GM20431 (cell line): Measurements from ENCODE around the gene NUP214.
"Not testable (repeated sequence)": the region's sequence is repeated elsewhere in the genome, so short reads cannot be mapped to it uniquely, and the experiment has no call there.

Experiments
- in situ Hi-C: fragments of 300-500 bp; cut with MseI, MboI; formaldehyde crosslinking; loops from one replicate; pipeline ENCODE4 v1.15.0; 2020; ENCODE audit warnings: low sequenced_read_pairs; ENCODE audit not compliant: unreplicated experiment

Gene NUP214

DNA sequence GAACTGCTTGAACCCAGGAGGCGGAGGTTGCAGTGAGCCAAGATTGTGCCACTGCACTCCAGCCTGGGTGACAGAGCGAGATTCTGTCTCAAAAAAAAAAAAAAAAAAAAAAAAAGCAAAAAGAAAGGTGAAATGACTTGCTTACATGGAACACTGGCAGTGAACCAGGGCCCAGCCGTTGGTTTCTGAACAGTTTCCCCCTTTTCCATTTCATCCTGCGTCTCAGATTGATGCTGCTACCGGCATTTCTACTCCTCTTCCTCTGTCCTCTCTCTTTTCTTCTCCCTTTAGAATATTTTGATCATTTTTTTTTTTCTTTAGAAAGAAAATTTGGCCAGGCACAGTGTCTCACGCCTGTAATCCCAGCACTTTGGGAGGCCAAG lies 10.0 kb upstream of the NUP214 start:
- in situ Hi-C loops: not testable (repeated sequence)

DNA sequence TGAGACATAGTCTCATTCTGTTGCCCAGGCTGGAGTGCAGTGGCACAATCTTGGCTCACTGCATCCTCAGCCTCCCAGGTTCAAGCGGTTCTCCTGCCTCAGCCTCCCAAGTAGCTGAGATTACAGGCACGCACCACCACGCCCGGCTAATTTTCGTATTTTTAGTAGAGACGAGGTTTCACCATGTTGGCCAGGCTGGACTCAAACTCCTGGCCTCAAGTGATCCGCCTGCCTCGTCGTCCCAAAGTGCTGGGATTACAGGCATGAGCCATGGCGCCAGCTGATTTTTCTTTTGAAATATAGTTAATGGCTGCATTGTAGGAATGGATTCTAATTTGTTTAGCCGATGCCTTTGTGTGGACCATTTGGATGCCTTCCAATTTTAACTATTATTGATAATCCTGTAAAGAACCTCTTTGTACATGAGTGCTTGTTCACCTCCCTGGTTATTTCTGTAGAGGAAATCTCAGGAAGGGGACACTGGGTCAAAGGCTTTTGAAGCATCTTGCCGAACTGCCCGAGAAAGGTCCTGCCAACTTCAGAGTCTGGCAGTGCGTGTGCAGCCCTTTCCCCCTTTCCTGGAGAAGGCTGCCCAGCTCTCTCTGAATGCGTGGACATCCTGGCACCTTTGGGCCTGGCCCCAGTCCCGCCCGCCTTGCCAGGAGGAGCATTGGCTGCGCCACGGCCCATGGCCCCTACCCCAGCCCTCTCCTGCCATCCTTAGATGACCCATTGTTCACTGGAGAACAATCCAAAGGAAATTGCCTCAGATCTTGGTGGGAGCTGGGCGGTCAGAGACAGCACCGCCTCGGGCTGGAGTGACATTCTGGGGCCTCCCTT lies 8.9 kb upstream of the NUP214 start:
- in situ Hi-C loops: no loop called here

- in situ Hi-C loops: no loop called here
Measured at GRCh38 chr9:131117121-131117761, 8.1 kb upstream of the NUP214 start.

- in situ Hi-C loops: no loop called here
Measured at GRCh38 chr9:131117762-131118145, 7.6 kb upstream of the NUP214 start.

DNA sequence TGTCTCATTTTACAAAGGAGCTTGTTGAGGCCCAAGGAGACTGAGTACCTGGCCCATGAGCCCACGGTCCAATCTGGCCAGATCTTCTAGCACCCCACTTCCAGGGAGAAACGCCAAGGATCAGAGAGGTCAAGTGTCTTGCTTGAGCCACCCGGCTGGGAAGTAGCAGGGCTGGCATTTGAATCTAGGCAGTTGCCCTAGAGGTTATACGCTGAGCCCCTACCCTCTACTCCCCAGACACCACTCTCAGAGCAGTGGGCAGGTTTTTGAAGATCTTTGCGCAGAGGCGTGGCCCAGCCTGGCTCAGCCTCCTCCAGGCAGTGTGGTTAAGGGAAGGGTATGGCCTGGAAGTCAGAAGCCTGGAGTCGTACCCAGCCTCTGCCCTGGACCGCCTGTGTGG lies 5.8 kb upstream of the NUP214 start:
- in situ Hi-C loops: no loop called here

DNA sequence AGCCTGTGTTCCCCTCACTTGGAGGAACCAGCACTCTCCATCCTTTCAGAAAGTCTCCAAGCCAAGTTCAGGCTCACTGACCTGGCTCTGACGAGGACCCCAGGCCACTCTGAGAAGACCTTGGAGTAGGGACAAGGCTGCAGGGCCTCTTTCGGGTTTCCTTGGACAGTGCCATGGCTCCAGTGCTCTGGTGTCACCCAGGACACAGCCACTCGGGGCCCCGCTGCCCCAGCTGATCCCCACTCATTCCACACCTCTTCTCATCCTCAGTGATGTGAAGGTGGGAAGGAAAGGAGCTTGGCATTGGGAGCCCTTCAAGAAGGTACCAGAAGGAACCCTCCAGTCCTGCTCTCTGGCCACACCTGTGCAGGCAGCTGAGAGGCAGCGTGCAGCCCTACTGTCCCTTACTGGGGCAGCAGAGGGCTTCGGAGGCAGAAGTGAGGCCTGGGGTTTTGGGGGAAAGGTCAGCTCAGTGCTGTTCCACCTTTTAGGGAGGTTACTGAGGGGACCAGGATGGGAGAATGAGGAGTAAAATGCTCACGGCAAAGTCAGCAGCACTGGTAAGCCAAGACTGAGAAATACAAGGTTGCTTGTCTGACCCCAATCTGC lies 4.7 kb upstream of the NUP214 start:
- in situ Hi-C loops: no loop called here

DNA sequence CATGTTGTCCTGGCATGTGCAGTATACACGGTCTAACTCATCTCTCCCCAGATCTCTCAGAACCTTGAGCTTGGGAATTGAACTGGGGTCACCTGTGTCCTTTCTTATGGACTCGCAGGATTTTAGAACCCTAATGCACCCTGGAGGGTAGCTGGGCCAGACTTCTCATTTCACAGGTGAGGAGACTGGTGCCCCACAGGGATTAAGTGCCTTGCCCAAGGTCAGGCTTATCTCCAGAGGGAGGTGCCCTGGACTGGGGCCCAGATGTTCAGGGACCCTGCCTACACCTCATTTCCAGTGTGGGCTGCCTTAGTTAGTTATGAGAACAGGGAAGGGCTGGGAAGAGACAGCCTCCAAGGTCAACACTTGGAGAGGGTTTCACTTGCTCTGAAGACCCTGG lies 4.0 kb upstream of the NUP214 start:
- in situ Hi-C loops: no loop called here

DNA sequence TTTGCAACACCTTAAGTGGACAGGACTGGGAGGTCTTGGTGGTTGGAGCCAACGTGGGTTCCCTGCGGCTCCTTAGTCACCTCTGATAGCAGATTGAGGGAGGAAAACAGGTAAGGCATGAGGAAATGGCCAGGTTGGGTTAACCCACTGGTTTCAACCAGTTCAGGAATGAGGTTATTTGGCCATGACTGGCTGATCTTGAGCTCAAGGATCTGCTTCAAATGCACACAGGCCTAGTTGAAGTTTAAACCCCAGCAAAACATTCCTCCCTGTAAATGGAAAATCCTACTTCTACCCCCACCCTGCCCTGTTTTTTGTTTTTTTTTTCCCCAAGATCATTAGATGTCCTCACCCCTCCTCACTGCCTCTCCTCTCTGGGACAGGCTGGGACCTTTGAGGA lies 3.2 kb upstream of the NUP214 start:
- in situ Hi-C loops: no loop called here

DNA sequence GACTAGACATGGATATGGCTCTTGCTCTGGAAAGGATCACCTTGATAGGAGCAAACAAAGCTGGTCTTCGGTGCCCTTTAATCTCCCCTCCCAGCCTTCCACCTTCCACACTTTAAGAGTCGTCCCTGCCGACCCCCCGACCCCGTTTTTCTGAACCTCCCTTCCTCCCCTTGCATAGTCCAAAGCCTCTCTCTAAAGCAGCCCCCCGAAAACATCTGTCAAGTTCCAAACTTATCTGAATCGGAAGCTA lies 423 bp upstream of the NUP214 start:
- in situ Hi-C loops: no loop called here

DNA sequence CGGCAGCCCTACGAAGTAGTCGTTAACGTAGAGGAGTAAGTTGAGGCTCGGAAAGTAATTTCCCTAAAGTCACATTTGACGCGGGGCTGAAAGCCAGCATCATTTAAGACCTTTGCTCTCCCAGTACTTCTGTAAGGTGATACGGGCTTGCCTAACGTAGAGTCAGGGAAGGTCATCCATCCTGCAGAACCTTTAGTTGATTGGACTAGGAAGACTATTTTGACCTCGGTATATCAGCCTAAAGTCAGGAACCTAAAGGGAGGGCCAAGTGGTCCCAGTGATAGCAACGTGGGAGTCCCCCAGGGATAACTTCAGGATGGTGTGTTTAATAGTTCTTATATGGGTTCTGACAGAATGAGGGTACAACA lies 657 bp downstream of the NUP214 start:
- in situ Hi-C loops: no loop called here

DNA sequence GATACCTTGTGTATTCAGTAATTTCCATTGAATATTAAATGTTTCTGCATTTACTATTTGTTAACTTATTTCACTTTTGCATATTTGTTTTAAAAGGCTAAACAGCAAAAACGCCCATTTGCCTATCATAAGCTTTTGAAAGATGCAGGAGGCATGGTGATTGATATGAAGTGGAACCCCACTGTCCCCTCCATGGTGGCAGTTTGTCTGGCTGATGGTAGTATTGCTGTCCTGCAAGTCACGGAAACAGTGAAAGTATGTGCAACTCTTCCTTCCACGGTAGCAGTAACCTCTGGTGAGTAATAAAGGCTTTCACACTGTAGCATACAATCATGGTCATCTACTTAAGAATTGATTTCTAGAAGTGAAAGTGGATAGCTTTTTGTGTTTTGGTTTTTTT lies 3.8 kb downstream of the NUP214 start:
- in situ Hi-C loops: no loop called here

- in situ Hi-C loops: no loop called here
Measured at GRCh38 chr9:131138676-131139075, 13.3 kb downstream of the NUP214 start.

GRCh38 chr9:131140112-131140511 lies 14.7 kb downstream of the NUP214 start:
- in situ Hi-C loops: no loop called here

DNA sequence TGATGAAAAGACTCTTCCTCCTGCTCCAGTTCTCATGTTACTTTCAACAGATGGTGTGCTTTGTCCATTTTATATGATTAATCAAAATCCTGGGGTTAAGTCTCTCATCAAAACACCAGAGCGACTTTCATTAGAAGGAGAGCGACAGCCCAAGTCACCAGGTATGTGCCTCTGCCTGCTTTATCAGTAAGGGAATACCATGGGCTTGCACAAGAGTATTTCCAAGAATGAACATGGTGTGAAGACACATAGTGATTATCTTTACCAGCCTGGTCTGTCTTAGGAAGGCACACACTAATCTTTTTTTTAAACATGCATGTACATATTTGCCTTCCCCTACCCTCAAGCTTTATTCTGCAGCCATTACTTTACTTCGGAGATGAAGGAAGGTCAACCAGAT lies 15.2 kb downstream of the NUP214 start:
- in situ Hi-C loops: no loop called here

DNA sequence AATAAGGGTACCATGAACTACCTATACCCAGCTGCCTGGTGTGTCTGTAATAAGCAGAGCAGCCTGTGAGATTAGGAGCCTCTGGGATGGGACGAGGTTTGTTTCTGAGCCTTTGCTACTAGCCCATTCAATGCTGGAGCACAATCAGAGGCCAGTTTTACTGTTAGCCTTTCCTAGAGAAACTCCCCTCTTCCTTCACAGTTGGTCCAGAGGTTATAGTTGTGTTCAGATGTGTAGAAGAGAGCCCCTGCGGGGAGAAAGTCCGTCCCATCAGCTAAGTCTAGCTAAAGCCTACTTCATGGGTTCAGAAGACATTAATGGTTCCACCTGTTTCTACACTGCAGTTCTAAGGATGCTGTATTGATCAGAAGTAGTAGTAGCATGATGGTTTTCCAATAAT lies 16.8 kb downstream of the NUP214 start:
- in situ Hi-C loops: no loop called here

GRCh38 chr9:131144201-131144600 lies 18.8 kb downstream of the NUP214 start:
- in situ Hi-C loops: no loop called here

DNA sequence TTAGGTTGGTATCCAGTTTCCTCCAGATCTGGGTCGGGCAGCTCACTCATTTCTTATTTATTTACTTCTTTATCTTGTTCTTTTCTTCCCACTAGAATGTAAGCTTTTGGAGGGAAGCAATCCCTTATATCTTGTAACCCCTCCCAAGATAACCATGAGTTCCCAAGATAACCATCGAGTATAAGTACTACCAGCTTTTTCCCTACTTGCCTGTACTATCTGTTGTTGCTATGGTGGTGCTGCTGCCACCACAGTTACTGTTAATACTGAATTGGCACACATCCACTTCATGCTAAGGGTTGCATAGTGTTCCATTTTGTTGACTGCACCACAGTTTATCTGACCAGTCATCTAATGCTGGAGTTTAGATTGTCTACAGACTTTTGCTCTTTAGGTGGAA lies 19.9 kb downstream of the NUP214 start:
- in situ Hi-C loops: no loop called here

DNA sequence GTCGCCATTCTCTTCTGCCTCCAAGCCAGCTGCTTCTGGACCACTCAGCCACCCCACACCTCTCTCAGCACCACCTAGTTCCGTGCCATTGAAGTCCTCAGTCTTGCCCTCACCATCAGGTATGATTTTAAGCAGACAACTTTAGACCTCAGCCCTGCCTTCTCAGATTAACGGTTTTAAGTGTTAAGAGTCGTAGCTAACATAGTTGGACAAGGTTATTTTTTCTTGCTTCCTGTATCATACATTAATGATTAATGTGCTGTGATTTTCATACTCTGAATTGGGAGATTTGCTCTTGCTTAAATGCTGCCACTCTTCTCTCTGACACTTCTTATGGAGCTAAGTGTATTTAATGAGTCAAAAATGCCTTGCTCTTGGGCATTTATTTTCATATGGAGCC lies 20.8 kb downstream of the NUP214 start:
- in situ Hi-C loops: no loop called here

DNA sequence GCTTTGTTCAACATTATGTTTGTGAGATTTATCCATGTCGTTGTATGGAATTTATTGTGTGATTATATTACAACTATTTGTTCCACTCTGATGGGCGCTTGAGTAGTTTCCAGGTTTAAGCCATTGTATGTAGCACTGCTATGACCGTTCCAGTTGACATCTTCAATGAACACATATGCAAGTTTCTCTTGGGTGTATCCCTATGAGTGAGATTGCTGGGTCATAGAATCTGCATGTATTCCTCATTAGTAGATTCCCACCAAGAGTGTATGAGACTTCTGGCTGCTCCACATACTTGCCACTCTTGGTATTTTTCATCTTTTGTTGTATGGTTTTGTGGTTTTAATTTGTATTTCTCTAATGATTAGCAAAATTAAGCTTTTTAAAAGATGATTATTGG lies 22.9 kb downstream of the NUP214 start:
- in situ Hi-C loops: no loop called here

DNA sequence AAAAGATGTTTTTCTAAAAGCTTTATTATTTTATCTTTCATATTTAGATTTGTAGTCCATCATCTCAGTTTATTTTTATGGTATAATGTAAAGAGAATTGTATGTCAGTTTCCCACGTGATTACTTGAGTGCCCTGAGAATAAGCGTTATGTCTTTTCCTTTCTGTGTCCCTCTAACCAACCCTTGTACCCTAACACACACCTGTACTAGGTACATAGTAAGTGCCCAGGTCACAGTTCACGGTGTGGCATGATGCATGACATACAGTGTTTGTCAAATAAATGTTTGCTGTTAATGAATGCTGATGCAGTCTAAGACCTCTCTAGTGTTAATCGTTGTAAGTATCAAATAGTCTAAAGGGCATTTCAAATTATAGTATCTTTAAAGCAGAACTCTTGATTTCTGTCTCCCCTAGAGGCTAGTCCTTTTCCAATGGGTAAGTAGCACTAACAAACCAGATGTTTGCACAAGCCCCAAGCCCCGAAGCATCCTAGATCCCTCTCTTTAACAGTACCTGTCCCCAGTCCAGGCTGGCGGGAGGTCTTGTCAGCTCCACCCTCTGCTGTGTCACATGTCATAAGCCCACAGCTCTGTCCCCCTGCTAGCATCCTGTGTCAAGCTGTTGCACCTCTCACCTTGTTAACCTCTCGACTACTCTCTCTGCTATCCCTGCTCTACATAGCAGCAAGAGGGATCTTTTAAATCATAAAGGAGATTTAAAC lies 23.7 kb downstream of the NUP214 start:
- in situ Hi-C loops: no loop called here

DNA sequence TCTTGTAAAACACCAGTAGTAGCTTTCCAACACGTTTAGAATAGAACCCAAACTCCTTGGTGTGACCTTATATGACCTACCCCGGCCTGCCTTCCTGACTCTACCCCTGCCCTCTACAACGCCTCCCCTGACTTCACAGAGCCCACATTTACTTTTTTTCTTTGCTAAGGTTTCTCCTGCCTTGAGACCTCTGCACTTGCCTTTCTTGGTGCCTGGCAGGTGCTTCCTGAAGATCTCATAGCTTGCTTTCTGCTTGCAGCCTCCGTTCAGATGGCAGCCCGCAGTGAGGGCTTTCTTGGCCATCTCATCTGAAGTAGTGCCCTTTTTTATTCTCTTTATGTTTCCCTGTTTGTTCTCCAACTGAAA lies 24.3 kb downstream of the NUP214 start:
- in situ Hi-C loops: no loop called here
